Measurements from ENCODE around the gene LKAAEAR1. TPM values are rescaled to one million over a fixed set of nuclear protein-coding genes. Genes with fewer than 3 reads are reported as not detected.

The LKAAEAR1 gene
- total and polyA plus RNA-seq, 2 of the 13 experiments (the other 11 are each of a cell fraction or from before 2014, with no cell fraction given), result not detected

GRCh38 chr20:64045346-64046011 is 38.7 kb downstream of the LKAAEAR1 start:
- H4K20me1 ChIP-seq (ENCODE audit: insufficient read depth, low read length), result no peaks in the 10 kb centered on the region
- H3K9ac ChIP-seq (ENCODE audit: insufficient read depth, low read depth, low read length), result no peak overlapping the region
- no peak overlapping the region for H3K27ac ChIP-seq (ENCODE audit: extremely low read length, insufficient read depth, low read length)
- peak overlapping the region in 1 of 3 experiments; percentile 45; a peak in 1 of 6 replicates for H3K4me3 ChIP-seq (replicated peaks in 1 of 3; ENCODE audit: insufficient read depth in 1 of 3, low read depth in 2 of 3, low read length in 3 of 3)
- H3K4me1 ChIP-seq (ENCODE audit: insufficient read depth, low read length), result peaks cover 53% of the 10 kb centered on the region
- in situ Hi-C loops (cut with HindIII; ENCODE audit: extremely low pct_ligation_motif_present, low pct_unique_long_range_greater_than_20kb), result no loop called here
- 39% methylated on average over 11 of the region's 11 CpGs for WGBS (ENCODE audit: low lambda C conversion rate)
- FAIRE-seq (no peak), DNase-seq (ENCODE audit: low spot score) (no peak), ATAC-seq (no peak)
- no peaks in the 10 kb centered on the region for H3K36me3 ChIP-seq (replicated peaks in 1 of 2; ENCODE audit: control insufficient read depth in 1 of 2, insufficient read depth in 2 of 2, low read length in 2 of 2)
- intact Hi-C loops (cut with micrococcal nuclease; ENCODE audit: unreplicated experiment), result no loop called here
- peaks cover 4% of the 10 kb centered on the region for H3K79me2 ChIP-seq (ENCODE audit: insufficient read depth, low read length)
- no TSS peak for BruUV-seq (replicated peaks)
- no peaks in the 10 kb centered on the region for H3K9me3 ChIP-seq (ENCODE audit: low read length)
- no peak overlapping the region for H2AFZ ChIP-seq (ENCODE audit: low read length)
- H3K4me2 ChIP-seq (ENCODE audit: low read depth, low read length), result peak overlapping the region; percentile 56
- no peaks in the 10 kb centered on the region; a peak in 1 of 5 replicates for H3K27me3 ChIP-seq (ENCODE audit: control insufficient read depth in 1 of 2, insufficient read depth in 2 of 2, low read length in 2 of 2)
- POLR2A ChIA-PET, result interaction anchor here (1.6 to 10.1 kb wide), 4 partner anchors 8 to 21 kb away, joined by 5 to 252 read pairs (median 12); partner anchors contain the start of genes C20orf204 and SOX18
- CTCF ChIA-PET (ENCODE audit: low intra/inter-chr PET ratio, low total read pairs), result no interaction called here
- TF ChIP-seq ZNF572 (CRISPR knock-in tag; IDR thresholded peaks at IDR 0.05) (0 out of 2 replicates have a peak, but pooled peaks have one; percentile 38), ZNF362 (CRISPR knock-in tag; IDR thresholded peaks at IDR 0.05; ENCODE audit: borderline replicate concordance) (no peak), POGK (CRISPR knock-in tag; conservative IDR thresholded peaks at IDR 0.05) (no peak), SPEN (CRISPR knock-in tag; IDR thresholded peaks at IDR 0.05; ENCODE audit: low read depth) (peak; percentile 31; the same call in 1 of the 2 replicates), ARID5B (CRISPR knock-in tag; IDR thresholded peaks at IDR 0.05) (no peak), ZNF891 (CRISPR knock-in tag; IDR thresholded peaks at IDR 0.05) (0 out of 2 replicates have a peak, but pooled peaks have one; percentile 47), KDM5B (CRISPR knock-in tag; IDR thresholded peaks at IDR 0.05; ENCODE audit: borderline replicate concordance) (no peak), MEIS1 (CRISPR knock-in tag; IDR thresholded peaks at IDR 0.05; ENCODE audit: borderline replicate concordance) (no peak), PITX1 (CRISPR knock-in tag; IDR thresholded peaks at IDR 0.05) (no peak), NRL (CRISPR knock-in tag; IDR thresholded peaks at IDR 0.05; ENCODE audit: borderline replicate concordance) (0 out of 2 replicates have a peak, but pooled peaks have one; percentile 61), MXI1 (IDR thresholded peaks at IDR 0.05; ENCODE audit: borderline replicate concordance, low read depth, low read length) (no peak), LCORL (IDR thresholded peaks at IDR 0.05) (no peak), LCORL (CRISPR knock-in tag; IDR thresholded peaks at IDR 0.05) (0 out of 2 replicates have a peak, but pooled peaks have one; percentile 36), HCFC1 (IDR thresholded peaks at IDR 0.05; ENCODE audit: low read depth, low read length) (no peak; the same call in 1 of the 2 replicates), ZNF550 (CRISPR knock-in tag; IDR thresholded peaks at IDR 0.05; ENCODE audit: borderline replicate concordance) (0 out of 2 replicates have a peak, but pooled peaks have one; percentile 21), RAD21 (CRISPR knock-in tag; IDR thresholded peaks at IDR 0.05) (0 out of 2 replicates have a peak, but pooled peaks have one; percentile 13), ZSCAN12 (CRISPR knock-in tag; IDR thresholded peaks at IDR 0.05) (no peak)

Data from HepG2 (cell line).